ENCODE measurements around the gene HLA-DRB5.
"Not testable (repeated sequence)": the region's sequence is repeated elsewhere in the genome, so short reads cannot be mapped to it uniquely, and the experiment has no call there.

HLA-DRB5 gene

DNA sequence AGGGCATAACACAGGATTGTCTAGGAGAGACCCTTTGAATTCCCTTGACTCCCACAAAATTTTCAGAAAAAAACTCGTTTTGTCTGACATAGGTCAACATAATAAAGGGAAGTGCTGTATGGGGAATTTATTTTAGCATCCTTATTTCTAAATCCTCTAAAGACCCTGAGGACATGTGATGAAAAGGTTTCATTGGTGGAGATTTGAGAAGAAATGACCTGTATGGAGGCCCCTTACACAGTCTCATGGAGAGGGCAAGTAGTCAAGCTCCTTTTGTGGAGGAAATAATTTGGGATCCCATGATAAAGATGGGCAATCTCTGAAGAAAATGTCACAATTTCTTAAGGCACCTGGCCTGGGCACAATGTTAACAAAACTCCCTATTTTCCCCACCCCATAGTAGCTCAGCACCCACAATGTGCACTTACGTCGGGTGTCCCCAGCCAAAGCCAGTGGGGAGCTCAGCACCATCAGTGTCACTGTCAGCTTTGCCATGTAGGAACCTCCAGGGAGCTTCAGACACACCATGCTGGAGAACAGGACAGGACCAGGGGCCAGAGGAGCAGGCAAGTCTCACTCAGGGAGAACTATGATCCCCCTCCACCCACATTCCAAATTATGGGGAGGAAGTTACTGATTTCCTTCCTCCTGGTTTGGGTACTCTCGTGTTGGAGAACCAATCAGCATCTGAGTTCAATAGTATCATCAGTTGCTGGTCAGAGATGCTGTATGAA is at the start of gene HLA-DRB5:
Gene HLA-DRB5 (minus strand): TSS at position 591 of the 734 bp plus-strand sequence. CDS start 63 bp downstream, at position 528.
- peak; percentile 59 for DNase-seq

DNA sequence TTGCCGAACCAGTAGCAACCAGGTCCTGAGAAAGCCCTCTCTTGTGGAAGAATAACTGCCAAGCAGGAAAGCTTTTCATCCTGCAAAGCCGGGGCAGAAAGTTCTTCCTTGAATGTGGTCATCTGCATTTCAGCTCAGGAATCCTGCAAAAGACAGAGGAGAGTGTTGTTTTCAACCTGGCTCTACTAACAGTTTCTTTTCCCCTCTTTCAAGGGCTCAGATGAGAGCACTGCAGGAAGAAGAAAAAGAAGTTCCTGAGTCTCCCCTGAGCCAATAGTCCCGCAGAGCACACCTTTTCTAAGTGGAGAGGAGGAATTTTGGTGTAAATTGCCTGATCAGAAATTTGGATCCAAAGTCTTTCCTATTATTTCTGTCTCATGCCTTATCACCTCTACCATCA is 48.9 kb upstream of the HLA-DRB5 start:
- no peak for DNase-seq

DNA sequence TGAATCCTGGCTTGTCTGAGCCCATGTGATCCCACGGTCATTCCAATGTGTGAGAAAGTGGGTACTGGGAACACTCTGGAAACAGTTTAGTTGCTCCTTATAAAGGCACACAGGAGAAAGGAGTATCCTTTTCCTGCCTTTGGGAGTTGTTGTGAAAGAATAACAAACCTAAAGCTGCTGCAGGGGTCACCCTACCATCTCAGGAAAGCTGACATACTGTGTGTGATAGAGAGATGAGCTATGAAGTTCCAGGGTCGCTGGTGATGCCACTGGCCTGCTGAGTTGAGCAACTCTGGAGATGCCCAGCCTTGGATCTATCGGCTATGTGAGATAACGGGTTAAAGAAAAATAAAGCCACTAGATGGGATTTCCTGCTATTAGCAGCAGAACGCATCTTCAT is 47.4 kb upstream of the HLA-DRB5 start:
- not testable (repeated sequence) for DNase-seq

DNA sequence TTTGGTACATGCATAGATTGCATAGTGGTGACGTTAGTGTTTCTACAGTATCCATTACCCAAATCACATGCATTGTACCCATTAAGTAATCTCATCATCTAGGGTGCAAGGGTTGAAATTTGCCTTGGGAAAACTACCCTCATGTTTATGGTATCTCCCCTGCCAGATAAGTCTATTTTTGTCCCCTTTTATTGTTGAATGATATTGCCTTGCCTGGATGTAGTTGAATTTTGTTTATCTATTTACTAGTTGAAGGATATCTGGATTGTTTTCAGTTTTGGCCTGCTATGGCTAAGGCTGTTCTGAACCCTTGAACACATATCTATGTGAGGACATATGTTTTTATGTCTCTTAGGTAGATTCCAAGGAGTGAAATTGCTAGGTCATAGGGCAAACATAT is 46.2 kb upstream of the HLA-DRB5 start:
- no peak for DNase-seq

DNA sequence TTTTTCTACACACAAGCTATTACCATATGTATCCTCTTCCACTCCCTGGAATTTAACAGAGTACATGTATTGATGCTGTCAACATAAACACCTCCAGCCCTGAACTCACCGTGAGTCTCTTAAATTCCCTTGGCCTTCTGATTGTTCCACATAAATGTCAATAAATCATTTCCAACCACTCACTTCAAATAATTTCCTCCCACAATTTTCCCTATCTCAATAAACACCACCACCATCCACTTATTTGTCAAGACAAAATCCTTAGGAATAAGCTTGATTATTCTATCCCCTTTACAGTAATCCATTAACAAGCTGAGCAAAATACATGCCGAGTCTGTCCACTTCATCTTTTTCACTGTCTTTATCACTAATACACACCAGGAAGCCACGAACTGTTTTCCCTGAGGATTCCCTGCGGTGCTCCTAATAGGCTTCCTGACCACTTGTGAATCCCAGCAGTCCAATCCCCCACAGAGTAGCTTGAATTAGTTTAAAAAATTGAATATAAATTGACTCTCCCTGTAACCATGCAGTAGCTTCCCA is 40.3 kb upstream of the HLA-DRB5 start:
- DNase-seq, result no peak

DNA sequence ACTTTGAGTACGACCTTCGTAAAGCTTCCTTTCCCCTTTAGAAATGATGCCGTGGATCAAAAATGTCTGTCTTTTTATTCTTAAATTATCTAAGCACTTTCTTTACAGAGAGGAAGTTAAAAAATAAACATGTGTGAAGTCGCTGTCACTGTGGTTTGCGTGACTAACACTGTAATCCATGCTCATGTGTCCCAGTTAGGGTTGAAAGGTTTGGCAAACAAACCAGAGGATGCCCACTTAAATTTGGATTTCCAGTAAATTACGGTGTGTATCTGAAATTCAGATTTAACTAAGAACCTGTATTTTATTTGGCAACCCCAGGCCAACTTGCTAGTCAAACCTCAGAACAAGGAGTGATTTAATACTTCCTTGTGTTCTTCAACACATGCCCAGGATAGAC is 38.5 kb upstream of the HLA-DRB5 start:
- peak; percentile 12 for DNase-seq

DNA sequence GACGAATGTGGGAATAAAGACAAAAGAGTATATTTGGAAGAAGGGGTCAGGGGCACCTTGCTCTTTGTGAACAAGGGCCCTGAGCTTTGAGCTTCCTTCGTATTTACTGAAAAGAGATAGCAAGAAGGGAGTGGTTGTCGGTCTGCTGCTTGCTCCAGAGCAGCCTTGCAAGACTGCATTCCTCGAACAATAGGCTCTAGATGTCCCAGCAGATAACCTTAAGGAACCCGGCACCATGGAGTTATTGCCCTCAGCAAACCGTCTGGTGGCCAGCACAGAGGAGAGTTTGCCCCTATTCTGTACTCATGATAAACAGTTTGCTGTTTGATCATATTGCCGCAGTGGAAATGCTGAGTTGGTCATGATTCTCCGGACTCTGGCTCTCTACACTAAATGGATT is 36.9 kb upstream of the HLA-DRB5 start:
- no peak for DNase-seq

DNA sequence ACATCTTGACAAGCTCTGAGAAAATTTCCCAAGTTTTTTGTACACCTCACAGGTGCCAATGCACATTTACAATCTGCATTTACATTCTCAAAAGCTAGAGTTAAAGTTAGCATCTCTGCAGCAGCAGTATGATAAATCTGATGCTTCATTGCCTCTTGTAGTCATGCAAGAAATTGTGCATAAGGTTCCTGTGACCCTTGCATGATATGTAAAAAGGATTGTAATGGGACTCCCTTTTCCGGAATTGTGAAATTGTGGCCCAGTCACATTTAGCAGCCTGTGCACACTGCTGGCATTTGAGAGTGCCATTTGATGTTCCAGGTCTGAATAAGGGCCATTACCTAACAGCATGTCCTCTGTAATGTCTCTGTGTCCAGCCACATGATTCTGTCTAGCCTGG is 35.4 kb upstream of the HLA-DRB5 start:
- no peak for DNase-seq

DNA sequence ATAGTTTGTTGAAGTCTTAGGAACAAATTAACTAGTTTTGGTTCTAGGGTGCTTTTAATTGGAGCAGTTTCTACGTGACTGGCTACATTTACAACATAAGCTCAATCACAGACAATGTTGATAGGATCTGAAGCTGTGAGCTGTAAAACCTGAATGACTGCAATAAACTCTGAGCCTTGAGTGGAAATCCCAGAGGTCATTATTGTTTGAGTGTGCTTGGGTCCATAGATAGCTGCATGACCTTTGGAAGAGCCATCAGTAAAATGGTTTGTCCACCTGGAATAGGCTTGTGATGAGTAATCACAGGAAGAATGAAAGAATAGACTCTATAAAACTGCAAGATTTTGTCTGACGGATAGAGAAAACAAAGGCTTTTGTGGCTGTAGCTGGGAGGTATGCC is 32.9 kb upstream of the HLA-DRB5 start:
- no peak for DNase-seq

DNA sequence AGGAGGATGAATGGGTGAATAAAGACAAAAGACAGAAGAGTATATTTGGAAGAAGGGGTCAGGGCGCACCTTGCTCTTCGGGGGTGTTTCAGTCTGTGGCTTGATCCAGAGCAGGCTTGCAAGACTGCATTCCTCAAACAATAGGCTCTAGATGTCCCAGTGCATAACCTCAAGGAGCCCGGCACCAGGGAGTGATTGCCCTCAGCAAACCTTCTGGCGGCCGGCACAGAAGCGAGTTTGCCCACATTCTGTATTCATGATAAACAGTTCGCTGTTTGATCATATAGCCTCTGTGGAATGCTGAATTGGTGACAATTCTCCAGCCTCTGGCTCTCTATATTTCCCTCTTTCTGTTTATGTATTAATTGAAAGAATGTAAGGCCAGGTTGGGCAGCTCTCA is 29.7 kb upstream of the HLA-DRB5 start:
- DNase-seq, result no peak

DNA sequence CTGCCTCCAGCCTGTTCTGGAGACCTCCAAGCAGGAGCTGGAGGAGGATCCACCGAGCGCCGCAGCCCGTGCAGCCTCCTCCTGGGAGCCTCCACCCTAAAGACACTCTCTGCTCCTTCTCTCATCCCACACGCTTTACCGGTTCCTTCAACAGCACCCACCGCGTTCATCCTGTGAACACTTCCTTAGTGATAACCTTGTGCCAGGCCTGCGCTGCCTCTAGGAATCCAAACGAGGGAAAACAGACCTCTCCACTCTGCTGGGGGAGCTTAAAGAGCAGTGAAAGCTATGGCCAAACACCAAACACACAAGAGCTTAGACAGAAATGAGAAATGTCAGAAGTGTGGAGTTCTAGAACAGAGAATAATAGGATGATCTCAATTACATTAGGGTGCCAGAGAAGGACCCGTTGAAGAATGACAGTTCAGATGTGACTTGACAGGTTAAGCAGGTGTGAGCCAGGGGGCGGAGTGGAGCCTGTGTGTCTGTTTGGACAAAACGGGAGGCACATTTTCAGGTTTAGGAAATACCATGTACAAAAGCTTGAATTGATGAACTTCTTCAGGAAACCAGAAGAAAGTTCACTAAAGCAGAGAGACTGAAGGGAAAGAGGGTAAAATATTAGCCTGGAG is 28.5 kb upstream of the HLA-DRB5 start:
- DNase-seq, result no peak

DNA sequence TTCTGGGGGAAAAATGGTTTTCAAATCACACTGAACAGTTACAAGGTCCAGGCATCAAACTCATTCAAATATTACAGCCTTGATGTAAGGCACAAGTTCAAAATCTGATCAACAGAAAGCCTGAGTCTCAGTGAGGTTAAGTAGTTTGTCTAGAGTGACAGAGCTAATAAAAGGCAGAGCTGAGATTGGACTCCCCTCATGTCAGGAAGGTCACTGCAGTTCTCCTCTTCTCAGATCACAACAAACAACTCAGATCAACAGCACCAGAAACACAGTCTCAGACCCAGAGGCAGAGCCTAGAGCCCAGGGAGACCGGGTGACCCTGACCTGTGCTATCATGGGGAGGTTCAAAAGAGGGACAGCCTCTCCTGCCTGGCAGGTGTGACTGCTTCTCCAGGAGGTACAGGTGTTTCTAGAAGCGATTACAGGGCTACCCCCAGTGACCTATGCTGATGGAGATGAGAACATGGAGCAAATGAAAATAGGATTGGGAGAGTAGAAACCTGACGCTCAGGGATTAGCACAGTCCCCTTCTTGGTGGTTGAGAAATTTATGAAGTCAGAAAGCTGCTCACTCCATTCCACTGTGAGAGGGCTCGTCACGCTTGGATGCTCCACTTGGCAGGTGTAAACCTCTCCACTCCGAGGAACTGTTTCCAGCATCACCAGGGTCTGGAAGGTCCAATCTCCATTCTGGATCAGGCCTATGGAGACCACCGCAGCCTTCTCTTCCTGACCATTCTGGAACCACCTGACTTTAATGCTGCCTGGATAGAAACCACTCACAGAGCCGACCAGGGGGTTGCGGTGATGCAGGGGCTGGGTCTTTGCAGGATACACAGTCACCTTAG is 24.3 kb upstream of the HLA-DRB5 start:
- no peak for DNase-seq

DNA sequence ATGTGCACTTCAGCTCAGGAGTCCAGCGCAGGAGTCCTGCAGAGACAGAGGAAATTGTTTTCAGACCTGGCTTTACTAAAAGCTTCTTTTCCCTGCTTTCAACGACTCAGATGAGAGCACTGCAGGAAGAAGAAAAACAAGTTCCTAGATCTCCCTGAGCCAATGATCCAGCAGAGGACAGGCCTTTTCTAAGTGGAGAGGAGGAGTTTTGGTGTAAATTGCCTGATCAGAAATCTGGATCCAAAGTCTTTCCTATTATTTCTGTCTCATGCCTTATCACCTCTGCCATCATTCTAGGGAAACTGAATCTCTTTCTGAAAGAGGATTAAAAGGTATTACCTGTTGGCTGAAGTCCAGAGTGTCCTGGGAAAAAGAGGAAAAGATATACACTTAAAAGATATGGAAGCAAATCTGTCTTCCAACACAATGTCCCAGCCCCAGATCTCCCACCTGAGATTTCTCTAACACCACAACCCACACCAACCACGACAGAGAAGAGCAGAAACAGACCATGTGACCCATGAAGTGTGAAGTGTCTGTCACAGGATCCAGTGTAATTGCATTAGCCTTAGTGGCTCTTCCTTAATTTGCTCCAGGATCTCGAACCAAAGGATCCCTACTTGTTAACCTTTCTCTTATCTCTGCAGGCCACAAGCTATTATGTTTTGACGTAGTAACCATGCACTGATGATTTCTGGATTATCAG is 23.1 kb upstream of the HLA-DRB5 start:
- no peak for DNase-seq

DNA sequence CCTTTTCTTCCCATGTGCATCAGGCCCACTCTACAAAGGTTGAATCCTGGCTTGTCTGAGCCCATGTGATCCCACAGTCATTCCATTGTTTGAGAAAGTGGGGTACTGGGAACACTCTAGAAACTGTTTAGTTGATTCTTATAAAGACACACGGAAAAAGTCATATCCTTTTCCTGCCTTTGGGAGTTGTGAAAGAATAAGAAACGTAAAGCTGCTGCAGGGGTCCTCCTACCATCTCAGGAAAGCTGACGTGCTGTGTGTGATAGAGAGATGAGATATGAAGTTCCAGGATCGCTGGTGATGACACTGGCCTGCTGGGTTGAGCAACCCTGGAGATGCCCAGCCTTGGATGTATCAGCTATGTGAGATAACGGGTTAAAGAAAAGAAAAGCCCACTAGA is 21.3 kb upstream of the HLA-DRB5 start:
- no peak for DNase-seq

DNA sequence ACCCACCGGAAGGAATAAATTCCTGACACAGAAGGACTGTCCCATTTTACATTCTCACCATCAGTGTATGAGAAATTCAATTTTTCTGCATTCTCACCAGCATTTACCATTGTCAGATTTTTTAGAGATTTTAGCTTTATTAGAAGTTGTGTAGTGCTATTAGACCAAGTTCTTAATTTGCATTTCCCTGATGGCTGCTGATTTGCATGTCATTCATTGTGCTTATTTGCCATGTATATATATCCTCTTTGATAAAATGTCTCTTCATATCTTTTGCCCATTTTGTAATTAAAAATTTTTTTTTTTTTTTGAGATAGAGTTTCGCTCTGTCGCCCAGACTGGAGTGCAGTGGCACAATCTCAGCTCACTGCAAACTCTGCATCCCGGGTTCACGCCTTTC is 9.8 kb upstream of the HLA-DRB5 start:
- DNase-seq, result no peak

DNA sequence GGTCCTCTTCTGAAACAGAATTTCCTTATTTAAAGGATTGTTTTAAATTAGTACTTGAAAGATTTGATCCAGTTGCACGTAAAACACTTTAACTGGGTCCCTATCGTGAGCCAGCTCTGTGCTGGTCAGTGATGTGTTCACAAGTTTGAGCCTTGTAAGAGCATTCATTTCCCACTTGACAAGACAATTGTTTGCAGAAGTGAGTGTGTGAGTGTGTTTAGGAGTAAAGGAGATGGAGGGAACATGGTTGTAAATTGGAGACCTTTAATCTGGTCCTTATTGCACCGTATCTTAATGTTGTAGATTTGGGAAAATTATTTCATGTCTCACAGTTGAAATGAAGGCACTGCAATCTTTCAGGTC is 325 bp upstream of the HLA-DRB5 start:
- DNase-seq, result not testable (repeated sequence)

DNA sequence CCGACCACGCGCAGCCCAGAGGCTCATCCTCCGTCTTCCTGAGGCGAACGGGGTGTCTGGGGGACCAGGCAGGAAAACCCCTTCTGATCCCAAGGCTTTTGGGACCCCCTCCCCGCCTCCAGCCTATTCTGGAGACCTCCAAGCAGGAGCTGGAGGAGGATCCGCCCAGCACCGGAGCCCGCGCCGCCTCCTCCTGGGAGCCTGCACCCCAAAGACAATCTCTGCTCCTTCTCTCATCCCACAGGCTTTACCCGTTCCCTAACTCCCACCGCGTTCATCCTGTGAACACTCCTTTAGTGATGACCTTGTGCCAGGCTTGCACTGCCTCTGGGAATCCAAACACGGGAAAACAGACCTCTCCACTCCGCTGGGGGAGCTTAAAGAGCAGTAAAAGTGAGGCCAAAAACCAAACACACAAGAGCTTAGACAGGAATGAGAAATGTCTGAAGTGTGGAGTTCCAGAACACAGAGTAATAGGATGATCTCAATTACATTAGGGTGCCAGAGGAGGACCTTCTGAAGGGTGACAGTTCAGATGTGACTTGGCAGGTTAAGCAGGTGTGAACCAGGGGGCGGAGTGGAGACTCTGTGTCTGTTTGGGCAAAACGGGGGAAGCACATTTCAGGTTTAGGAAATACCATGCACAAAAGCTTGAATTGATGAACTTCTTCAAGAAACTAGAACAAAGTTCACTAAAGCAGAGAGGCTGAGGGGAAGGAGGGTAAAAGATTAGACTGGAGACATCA is 7.6 kb downstream of the HLA-DRB5 start:
- DNase-seq, result no peak

DNA sequence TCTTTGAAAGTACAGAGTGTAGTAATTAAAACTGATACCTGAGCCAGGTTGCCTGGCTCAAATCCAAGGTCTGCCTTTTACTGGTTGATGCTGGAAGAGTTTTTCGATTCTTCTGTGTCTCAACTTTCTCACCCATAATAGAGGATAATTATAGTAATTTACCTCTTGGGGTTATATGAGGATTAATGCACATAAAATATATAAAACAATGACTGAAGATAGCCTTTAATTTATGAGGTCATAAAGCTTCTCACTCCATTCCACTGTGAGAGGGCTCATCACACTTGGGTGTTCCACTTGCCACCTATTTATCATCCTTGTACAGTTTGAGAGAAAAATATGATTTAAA is 10.2 kb downstream of the HLA-DRB5 start:
- DNase-seq, result no peak

DNA sequence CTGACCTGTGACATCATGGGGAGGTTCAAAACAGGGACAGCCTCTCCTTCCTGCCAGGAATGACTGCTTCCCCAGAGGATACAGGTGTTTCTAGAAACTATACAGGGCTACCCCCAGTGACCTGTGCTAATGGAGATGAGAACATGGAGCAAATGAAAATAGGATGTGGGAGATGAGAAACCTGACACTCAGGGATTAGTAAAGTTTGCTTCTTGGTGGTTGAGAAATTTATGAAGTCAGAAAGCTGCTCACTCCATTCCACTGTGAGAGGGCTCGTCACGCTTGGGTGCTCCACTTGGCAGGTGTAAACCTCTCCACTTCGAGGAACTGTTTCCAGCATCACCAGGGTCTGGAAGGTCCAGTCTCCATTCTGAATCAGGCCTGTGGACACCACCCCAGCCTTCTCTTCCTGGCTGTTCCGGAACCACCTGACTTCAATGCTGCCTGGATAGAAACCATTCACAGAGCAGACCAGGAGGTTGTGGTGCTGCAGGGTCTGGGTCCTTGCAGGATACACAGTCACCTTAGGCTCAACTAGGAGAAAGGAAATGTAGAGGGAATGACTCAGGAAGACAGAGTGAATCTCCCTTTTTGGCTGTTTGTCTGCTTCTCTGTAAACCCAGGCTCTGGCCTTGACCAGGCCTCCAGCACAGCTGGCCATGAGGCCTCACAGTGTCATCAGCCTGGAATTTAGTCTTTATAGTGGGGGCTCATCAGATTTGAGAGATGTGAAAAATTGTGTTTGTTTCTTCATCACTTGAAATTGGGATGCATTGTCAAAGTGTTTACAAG is 10.8 kb downstream of the HLA-DRB5 start:
- no peak for DNase-seq

DNA sequence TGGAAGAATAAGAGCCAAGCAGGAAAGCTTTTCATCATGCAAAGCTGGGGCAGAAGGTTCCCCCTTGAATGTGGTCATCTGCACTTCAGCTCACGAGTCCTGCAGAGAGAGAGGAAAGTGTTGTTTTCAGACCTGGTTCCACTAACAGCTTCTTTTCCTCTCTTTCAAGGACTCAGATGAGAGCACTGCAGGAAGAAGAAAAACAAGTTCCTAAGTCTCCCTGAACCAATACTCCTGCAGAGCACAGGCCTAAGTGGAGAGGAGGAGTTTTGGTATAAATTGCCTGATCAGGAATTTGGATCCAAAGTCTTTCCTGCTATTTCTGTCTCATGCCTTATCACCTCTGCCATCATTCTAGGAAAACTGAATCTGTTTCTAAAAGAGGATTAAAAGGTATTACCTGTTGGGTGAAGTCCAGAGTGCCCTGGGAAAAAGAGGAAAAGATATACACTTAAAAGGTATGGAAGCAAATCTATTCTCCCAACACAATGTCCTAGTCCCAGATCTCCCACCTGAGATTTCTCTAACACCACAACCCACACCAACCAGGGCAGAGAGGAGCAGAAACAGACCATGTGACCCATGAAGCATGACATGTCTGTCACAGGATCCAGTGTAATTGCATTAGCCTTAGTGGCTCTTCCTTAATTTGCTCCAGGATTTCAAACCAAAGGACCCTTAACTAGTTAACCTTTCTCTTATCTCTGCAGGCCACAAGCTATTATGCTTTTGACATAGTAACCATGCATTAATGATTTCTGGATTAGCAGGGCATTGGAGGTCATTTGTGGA is 12.2 kb downstream of the HLA-DRB5 start:
- DNase-seq, result no peak

DNA sequence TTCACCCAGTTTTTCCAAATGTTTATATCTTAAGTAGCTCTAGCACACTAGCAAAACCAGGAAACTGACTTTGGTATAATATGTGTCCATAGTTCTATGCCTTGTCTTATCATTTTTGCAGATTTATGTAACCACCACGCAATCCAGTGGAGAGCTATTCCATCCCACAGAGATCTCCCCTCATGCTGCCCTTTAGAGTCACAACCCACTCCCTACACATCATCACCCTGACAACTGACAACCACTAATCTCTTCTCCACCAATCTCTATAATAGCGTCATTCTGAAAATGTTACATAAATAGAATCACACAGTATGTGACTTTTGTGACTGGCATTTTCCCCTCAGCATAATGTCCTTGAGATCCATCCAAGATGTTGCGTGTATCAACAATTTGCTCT is 29.1 kb downstream of the HLA-DRB5 start:
- DNase-seq, result no peak

Data from CD4-positive, alpha-beta T cell treated with Interferon gamma for 1 hour (primary cell).